Stimulated activated CD8-positive, alpha-beta memory T cell treated with anti-CD3 and anti-CD28 coated beads, Interleukin-2, amount 100 ng/mL, for 1 hour (primary cell): ENCODE data around the gene ATP2B3.

Source experiments
- DNase-seq, 2 donors: peaks; one replicate each; pipeline ENCODE4 v3.0.0-alpha.2; 2020; ENCODE audit warnings: low read depth in 2 of 2

ATP2B3 gene

GRCh38 chrX:153507484-153508178 lies 9.8 kb upstream of the ATP2B3 start:
- DNase-seq: peak; percentile 56 to 71

GRCh38 chrX:153509592-153509991 lies 7.8 kb upstream of the ATP2B3 start:
- DNase-seq: no peak

DNA sequence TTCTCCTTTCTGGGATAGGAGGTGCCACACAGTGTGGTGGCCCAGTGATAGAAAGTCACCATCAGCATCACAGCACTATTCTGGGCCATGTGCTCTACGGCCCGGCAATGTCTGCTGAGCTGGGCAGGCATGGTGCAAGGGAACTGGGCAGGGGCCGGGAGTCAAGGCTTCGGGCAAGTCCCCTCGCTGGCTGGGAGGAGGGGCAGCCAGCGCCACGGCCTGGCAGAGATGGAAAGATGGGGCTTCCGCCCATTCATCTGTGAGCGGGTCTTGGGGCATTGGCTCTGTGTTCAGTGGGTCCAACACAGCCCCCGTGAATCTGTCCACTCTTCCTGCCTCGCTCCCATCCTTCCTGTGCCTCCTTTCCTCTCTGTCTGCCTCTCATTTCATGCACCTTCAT lies 7.1 kb upstream of the ATP2B3 start:
- no peak for DNase-seq

GRCh38 chrX:153511784-153512500 lies 5.5 kb upstream of the ATP2B3 start:
- no peak for DNase-seq

DNA sequence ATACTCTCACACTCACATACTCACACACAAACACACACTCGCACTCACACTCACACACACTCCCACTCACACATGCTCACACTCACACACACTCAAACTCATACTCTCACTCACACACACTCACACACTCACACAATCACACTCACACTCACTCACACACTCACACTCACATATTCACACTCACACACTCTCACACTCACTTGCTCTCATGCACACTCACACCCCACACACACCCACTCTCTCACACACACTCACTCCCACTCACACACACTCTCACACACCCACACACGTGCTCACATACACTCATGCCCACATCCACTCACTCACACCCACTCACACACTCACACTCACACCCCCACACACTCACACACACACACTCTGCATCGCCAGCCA lies 4.9 kb upstream of the ATP2B3 start:
- no peak for DNase-seq

DNA sequence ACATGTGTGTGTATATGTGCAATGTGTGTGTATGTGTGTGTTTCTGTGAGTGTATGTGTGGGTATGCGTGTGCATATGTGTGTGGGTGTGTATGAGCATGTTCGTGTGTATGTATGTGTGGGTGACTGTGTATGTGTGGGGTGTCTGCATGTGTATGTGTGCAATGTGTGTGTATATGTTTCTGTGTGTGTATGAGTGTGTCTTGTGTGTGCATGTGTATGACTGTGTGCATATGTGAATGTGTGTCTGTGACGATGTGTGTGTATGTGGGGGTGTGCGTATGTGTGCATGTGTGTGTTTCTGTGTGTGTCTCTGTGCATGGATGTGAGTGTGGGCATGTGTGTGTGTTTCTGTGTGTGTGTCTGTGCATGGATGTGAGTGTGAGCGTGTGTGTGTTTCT lies 4.2 kb upstream of the ATP2B3 start:
- DNase-seq: no peak

DNA sequence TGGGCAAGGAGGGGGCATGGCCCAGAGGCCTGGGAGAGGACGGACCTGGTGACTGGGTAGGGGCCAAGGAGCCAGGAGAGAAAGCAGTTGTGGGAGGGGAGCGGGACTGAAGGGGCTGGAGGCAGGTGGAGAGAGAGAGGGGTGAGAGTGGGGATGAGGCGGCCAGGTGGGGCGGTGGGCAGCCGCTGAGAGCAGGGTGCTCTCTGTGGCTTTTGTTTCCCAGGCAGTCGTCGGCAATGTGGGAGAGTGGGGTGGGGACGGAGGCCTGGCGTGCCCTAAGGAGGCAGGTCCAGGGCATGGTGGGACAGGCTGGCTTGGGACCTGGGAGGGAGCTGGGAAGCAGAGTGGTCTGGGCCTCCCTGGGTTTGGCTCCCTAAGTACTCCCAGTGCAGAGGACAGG lies 3.2 kb upstream of the ATP2B3 start:
- DNase-seq: no peak

GRCh38 chrX:153515435-153515834 lies 2.0 kb upstream of the ATP2B3 start:
- DNase-seq: no peak

GRCh38 chrX:153516073-153516472 lies 1.4 kb upstream of the ATP2B3 start:
- DNase-seq: no peak

- DNase-seq: no peak
Measured at GRCh38 chrX:153517946-153518834, 748 bp downstream of the ATP2B3 start.

DNA sequence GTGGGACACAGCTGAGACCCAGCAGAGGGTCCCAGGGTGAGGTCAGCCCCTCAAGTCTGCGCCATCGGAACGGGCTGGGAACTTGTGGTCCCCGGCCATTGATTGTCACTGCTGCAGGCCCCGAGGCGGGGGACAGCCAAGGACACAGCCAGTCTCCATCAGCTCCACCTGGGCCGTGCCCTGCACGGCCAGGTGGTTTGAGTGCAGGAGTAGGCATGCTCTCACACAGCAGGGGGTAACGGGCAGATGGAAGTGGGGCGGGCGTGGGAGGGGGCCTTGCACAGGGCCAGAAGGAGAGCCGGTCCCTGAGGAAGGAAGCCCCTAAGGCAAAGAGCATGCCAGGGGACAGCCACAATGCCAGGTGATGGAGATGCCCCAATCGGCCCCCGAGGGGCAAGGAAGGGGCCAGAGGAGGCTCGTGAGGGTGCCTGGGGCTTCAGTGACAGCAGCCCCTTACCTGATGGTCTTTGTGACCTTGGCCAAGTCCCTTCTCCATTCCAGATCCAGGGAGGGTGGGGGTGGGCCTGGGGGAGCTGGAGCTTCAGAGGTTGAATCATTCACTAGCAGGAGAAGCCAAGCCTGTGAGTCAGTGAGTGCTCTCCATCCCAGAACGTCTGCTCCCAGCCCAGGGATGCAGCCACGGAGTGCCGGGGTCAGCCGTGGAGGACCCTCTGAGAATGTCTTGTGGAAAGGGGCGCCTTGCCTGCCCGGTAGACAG lies 2.3 kb downstream of the ATP2B3 start:
- DNase-seq: no peak

GRCh38 chrX:153520287-153520917 lies 3.0 kb downstream of the ATP2B3 start:
- no peak for DNase-seq

- no peak for DNase-seq
Measured at GRCh38 chrX:153521034-153521433, 3.6 kb downstream of the ATP2B3 start.

GRCh38 chrX:153522259-153522658 lies 4.8 kb downstream of the ATP2B3 start:
- DNase-seq: no peak

DNA sequence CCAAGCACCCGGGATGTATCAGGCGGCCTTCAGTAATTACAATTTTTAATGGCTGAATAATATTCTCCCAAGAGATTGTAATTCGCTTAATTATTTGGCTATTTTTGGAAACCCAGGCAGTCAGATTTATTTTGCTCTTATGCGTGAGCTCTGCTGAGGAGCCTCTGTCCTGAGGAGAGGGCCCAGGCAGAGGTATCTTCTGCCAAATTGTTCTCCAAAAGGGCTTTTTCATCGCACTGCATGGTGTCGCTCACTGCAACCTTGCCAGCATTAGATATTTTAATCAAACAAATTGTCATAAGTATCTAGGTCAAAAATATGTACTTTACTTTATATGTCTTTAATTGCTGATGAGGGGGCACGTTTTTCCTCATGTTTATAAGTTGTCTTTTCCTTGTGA lies 5.8 kb downstream of the ATP2B3 start:
- DNase-seq: no peak

GRCh38 chrX:153524234-153524633 lies 6.8 kb downstream of the ATP2B3 start:
- no peak for DNase-seq

GRCh38 chrX:153525451-153525850 lies 8.0 kb downstream of the ATP2B3 start:
- no peak for DNase-seq

DNA sequence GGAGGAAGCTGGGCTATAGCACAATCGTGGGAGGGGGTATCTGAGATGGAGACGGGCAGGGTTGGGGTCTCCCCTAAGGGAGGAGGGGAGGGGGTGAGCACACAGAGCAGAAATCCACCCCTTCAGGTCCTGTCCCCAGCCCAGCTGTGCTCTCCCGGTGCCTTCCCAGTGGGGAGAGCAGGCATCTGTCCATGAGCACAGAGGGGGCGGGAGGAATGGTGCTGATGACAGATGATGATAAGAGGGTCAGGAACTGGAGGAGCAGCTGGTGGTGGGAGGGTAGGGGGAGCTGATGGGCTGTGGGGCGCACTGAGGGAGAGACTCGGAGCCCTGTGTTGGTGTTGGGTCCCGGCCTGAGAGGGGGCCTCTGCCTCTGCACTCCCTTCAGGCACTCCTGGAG lies 8.6 kb downstream of the ATP2B3 start:
- no peak for DNase-seq

DNA sequence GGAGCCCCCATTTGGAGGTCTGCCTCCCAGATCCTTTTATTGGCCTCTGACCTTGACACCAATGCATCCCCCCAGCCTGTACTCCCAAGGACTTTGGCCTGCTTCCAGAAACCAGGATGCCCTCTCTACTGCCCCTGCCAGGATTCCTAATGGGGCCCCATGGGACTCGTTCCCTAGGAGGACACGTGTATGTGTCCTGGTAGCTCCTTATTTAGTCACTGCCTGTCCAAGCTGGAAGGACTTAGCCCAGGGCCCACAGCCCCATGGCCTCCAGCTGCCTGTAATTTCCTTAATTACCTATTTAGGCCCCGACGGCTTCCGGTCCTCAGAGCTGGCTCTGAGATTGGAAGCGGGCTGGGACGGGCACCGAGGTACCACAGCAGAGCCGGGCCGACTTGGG lies 9.4 kb downstream of the ATP2B3 start:
- no peak for DNase-seq

- DNase-seq: no peak
Measured at GRCh38 chrX:153527208-153527607, 9.8 kb downstream of the ATP2B3 start.

GRCh38 chrX:153530411-153531129 lies 13.1 kb downstream of the ATP2B3 start:
- no peak for DNase-seq
